Kidney tubule cell (primary cell): ENCODE results near the gene HEPHL1.

Source experiments
- DNase-seq: peaks from one replicate; pipeline ENCODE4 v3.0.0-alpha.2; 2018; ENCODE audit warnings: low spot score

The HEPHL1 gene

GRCh38 chr11:94025690-94026394 lies 4.7 kb downstream of the HEPHL1 start:
- no peak for DNase-seq

- DNase-seq = no peak
Observed at GRCh38 chr11:94027210-94027609, 6.1 kb downstream of the HEPHL1 start.

- peak; percentile 97 for DNase-seq
Observed at GRCh38 chr11:94028436-94028835, 7.3 kb downstream of the HEPHL1 start.

GRCh38 chr11:94030059-94030458 lies 8.9 kb downstream of the HEPHL1 start:
- DNase-seq = peak; percentile 53

- DNase-seq = no peak
Observed at GRCh38 chr11:94031625-94032024, 10.5 kb downstream of the HEPHL1 start.

- DNase-seq = no peak
Observed at GRCh38 chr11:94032066-94032465, 10.9 kb downstream of the HEPHL1 start.

GRCh38 chr11:94032725-94033124 lies 11.6 kb downstream of the HEPHL1 start:
- DNase-seq = no peak

- DNase-seq = no peak
Observed at GRCh38 chr11:94034207-94034606, 13.1 kb downstream of the HEPHL1 start.

- no peak for DNase-seq
Observed at GRCh38 chr11:94036096-94036495, 14.9 kb downstream of the HEPHL1 start.

- DNase-seq = no peak
Observed at GRCh38 chr11:94043241-94043640, 22.1 kb downstream of the HEPHL1 start.

- DNase-seq = no peak
Observed at GRCh38 chr11:94046796-94047195, 25.6 kb downstream of the HEPHL1 start.

- no peak for DNase-seq
Observed at GRCh38 chr11:94048032-94048709, 27.0 kb downstream of the HEPHL1 start.

GRCh38 chr11:94049351-94049750 lies 28.2 kb downstream of the HEPHL1 start:
- no peak for DNase-seq

- DNase-seq = no peak
Observed at GRCh38 chr11:94058630-94059029, 37.5 kb downstream of the HEPHL1 start.

GRCh38 chr11:94059065-94059464 lies 37.9 kb downstream of the HEPHL1 start:
- no peak for DNase-seq

- DNase-seq = peak; percentile 24
Observed at GRCh38 chr11:94060401-94060800, 39.2 kb downstream of the HEPHL1 start.

- DNase-seq = no peak
Observed at GRCh38 chr11:94062360-94062759, 41.2 kb downstream of the HEPHL1 start.

GRCh38 chr11:94066901-94067429 lies 45.8 kb downstream of the HEPHL1 start:
- no peak for DNase-seq

GRCh38 chr11:94068764-94069163 lies 47.6 kb downstream of the HEPHL1 start:
- peak; percentile 79 for DNase-seq

GRCh38 chr11:94077552-94078293 lies 56.6 kb downstream of the HEPHL1 start:
- no peak for DNase-seq

- DNase-seq = no peak
Observed at GRCh38 chr11:94084164-94084563, 63.0 kb downstream of the HEPHL1 start.

GRCh38 chr11:94088906-94089305 lies 67.8 kb downstream of the HEPHL1 start:
- no peak for DNase-seq

- DNase-seq = peak; percentile 18
Observed at GRCh38 chr11:94089341-94089740, 68.2 kb downstream of the HEPHL1 start.
